HUES6 (cell line): ENCODE data around the gene RFTN2.

ENCODE experiments used
- H3K27ac ChIP-seq: 2 replicates; pipeline ENCODE4 v1.7.0; 2013; ENCODE audit warnings: low read depth, mild to moderate bottlenecking, low read length, inconsistent platforms
- H3K27me3 ChIP-seq: 2 replicates; pipeline ENCODE4 v1.6.1; 2013; ENCODE audit warnings: low read length; ENCODE audit not compliant: control insufficient read depth, insufficient read depth
- H3K36me3 ChIP-seq: 2 replicates; pipeline ENCODE4 v1.6.1; 2013; ENCODE audit warnings: low read length; ENCODE audit not compliant: control insufficient read depth, insufficient read depth
- H3K4me1 ChIP-seq: 2 replicates; pipeline ENCODE4 v1.6.1; 2013; ENCODE audit warnings: low read length; ENCODE audit not compliant: control insufficient read depth, insufficient read depth
- H3K4me3 ChIP-seq: 2 replicates; pipeline ENCODE4 v1.5.1; 2013; ENCODE audit warnings: low read depth, low read length
- H3K9ac ChIP-seq: one replicate; pipeline ENCODE4 v1.6.1; 2013; ENCODE audit warnings: mild to moderate bottlenecking, low read length
- H3K9me3 ChIP-seq: 2 replicates; pipeline ENCODE4 v1.6.1; 2013; ENCODE audit warnings: low read depth, low read length; ENCODE audit not compliant: control insufficient read depth, insufficient read depth

Gene RFTN2

GRCh38 chr2:197547163-197547900, 128.1 kb downstream of the RFTN2 start:
- no peak overlapping the region for H3K4me3 ChIP-seq
- no peaks in the 10 kb centered on the region for H3K4me1 ChIP-seq
- peak overlapping the region; percentile 53; the same call in 1 of the 2 replicates for H3K27ac ChIP-seq
- H3K36me3 ChIP-seq, result peaks cover 79% of the 10 kb centered on the region
- H3K9ac ChIP-seq, result no peak overlapping the region
- no peaks in the 10 kb centered on the region for H3K9me3 ChIP-seq
- no peaks in the 10 kb centered on the region for H3K27me3 ChIP-seq

GRCh38 chr2:197543206-197543605, 132.2 kb downstream of the RFTN2 start:
- Histone ChIP-seq H3K36me3 (peaks cover 71% of the 10 kb centered on the region), H3K9ac (no peak overlapping the region), H3K27me3 (no peaks in the 10 kb centered on the region), H3K27ac (no peak overlapping the region), H3K9me3 (no peaks in the 10 kb centered on the region), H3K4me3 (no peak overlapping the region), H3K4me1 (no peaks in the 10 kb centered on the region)

GRCh38 chr2:197539734-197540133, 135.7 kb downstream of the RFTN2 start:
- no peaks in the 10 kb centered on the region for H3K9me3 ChIP-seq
- H3K4me1 ChIP-seq, result no peaks in the 10 kb centered on the region
- H3K9ac ChIP-seq, result no peak overlapping the region
- peaks cover 80% of the 10 kb centered on the region for H3K36me3 ChIP-seq
- no peak overlapping the region for H3K4me3 ChIP-seq
- no peaks in the 10 kb centered on the region for H3K27me3 ChIP-seq
- no peak overlapping the region for H3K27ac ChIP-seq

GRCh38 chr2:197538412-197538811, 137.0 kb downstream of the RFTN2 start:
- Histone ChIP-seq H3K36me3 (peaks cover 73% of the 10 kb centered on the region), H3K27me3 (no peaks in the 10 kb centered on the region), H3K9me3 (no peaks in the 10 kb centered on the region), H3K4me1 (no peaks in the 10 kb centered on the region), H3K27ac (no peak overlapping the region), H3K4me3 (no peak overlapping the region), H3K9ac (no peak overlapping the region)
